8988T (cell line): ENCODE results near the gene ASGR2.
"Not testable (repeated sequence)": the region's sequence is repeated elsewhere in the genome, so short reads cannot be mapped to it uniquely, and the experiment has no call there.

ENCODE experiments used
- DNase-seq: peaks from one replicate; pipeline ENCODE4 v3.0.0; 2011

ASGR2 gene, protein sequence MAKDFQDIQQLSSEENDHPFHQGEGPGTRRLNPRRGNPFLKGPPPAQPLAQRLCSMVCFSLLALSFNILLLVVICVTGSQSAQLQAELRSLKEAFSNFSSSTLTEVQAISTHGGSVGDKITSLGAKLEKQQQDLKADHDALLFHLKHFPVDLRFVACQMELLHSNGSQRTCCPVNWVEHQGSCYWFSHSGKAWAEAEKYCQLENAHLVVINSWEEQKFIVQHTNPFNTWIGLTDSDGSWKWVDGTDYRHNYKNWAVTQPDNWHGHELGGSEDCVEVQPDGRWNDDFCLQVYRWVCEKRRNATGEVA

DNA sequence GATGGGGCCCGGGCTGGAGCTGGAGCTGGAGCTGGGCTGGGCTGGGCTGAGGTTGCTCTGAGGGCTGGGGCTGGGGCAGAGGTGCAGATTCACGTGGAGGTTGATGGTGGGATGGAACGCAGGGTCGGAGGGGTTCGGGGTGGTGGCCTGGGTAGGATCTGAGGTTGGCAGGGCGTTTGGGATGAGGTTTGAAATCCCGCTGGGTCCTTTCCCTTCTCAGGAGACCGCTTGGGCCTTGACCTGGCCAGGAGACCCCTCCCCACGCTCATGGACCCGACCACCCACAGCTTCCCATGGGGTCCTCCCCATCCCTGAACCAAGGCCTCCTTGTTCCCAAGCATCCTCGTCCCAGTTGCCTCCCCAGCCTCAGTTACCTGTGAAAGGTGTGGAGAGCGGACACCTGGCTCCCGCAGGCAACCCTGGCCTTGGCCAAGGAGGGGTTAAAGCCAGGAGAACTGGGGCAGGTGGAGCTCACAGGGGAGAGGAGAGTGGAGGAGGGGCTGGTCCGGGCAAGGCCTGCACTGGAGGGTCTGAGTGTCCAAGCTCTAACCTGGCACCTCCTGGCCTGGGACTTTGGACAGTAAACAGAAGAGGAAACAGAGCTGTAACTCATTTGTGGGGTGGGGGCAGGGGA lies at the start of gene ASGR2:
Gene ASGR2 (minus strand): TSS at position 582 of the 634 bp plus-strand sequence. CDS start 582 bp downstream, outside the sequence.
- no peak for DNase-seq

DNA sequence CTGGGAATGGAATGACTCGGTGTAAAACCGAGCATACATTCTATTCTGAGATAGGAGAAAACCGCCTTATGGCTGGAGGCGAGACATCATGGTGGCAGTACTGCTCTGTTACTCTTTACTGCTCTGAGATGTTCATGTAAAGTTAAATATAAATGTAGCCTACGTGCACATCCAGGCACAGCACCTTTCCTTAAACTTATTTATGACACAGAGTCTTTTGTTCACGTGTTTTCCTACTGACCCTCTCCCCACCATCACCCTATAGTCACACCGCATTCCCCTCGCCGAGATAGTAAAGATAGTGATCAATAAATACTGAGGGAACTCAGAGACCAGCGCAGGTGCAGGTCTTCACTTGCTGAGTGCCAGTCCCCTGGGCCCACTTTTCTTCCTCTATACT lies 44.9 kb upstream of the ASGR2 start:
- DNase-seq, result not testable (repeated sequence)

DNA sequence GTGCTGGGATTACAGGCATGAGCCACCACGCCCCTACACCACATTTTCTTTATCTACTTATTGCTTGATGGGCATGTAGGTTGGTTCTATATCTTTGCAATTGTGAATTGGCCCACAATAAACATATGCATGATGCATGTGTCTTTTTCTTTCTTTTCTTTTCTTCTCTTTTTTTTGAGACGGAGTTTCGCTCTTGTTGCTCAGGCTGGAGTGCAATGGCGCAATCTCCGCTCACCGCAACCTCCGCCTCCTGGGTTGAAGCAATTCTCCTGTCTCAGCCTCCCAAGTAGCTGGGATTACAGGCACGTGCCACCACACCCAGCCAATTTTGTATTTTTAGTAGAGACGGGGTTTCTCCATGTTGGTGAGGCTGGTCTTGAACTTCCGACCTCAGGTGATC lies 43.8 kb upstream of the ASGR2 start:
- not testable (repeated sequence) for DNase-seq

DNA sequence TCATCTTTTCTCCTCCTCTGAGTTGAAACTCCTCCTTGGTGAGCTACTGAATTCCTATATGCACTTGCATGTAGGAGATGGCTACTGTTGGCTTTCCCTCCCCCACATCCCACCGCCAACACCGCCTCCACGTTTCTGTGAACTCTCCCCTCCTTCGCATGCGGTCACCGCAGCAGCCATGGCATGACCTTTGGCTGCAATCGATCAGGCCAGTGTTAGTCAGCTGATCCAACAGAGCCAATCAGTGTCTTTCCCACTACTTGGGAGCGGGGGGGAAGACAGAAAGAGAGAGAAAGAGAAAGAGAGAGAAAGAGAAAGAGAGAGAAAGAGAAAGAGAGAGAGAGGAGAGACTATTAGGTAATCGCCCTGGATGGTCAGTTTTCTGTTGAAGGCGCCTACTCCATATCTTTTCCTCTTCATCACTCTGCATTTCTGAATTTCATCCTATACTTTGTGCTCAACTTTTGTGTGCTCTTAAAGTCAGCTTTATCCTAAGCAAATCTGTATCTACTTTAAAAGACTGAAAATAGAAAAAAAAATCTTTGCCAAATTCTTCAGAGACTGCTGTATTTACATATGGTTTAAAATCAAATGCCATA lies 41.8 kb upstream of the ASGR2 start:
- no peak for DNase-seq

DNA sequence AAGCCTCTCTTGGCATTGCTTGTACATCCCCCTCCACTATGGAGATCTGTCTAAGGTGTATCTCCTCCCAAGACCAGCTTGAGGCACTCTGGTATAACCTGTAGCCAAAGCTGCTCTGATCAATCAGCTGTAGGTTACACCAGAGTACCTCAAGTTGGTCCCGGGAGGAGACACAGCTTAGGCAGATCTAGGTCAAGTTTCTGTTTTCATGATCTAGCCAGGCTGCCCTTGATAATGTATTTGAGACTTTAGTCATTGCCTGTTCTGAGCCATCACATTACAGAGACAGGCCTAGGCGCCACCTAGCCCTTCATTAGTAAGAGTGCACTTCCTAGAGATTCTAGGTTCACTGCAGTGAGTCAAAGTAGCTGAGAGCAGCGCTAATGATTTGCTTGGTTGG lies 33.1 kb upstream of the ASGR2 start:
- no peak for DNase-seq

DNA sequence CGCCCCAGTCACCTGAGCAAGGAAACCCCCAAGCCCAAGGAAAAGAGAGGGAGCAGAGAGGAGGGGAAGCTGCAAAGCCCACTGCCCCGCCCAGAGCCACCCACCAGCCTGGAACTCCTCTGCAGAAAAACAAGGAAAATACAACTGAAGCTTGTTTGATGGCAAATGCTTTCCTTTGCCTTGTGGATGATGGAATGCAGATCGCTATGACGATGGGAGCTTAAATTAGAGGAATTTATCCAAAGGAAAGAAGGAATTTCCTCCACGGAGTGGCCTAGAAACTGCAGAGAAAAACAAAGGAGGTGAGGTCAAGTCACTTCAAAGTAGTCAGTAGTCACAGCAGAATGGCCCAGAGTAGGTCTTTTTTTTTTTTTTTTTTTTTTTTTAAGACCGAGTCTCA lies 31.5 kb upstream of the ASGR2 start:
- DNase-seq, result no peak

DNA sequence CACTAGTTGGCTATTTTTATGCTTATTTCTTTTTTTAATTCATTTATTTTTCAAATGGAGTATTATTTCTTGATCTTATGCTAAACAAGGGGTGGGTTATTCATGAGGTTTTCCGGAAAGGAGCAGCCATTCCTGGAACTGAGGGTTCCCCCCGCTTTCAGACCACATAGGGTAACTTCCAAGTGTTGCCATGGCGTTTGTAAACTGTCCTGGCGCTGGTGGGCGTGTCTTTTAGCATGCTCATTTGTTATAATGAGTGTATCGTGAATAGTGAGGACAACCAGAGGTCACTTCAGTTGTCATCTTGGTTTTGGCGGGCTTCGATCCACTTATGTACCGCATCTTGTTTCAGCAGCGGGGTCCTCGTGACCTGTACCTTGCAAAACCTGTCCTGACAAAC lies 29.6 kb upstream of the ASGR2 start:
- no peak for DNase-seq

DNA sequence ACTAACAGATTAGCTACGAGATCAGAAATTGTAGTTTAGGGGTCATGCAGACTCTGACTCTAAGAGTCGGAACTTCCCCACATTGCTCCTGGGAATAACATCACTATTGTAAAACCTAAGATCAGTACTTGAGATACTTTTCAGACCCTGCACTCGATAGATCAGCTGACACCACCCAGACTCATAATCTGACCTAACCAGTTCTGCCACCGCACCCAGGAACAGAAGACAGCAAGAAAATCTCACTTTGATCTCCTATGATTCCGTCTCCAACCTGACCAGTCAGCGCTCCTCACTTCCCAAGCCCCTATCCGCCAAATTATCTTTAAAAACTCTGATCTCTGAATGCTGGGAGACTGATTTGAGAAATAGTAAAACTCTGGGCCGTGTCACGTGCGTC lies 27.2 kb upstream of the ASGR2 start:
- no peak for DNase-seq

DNA sequence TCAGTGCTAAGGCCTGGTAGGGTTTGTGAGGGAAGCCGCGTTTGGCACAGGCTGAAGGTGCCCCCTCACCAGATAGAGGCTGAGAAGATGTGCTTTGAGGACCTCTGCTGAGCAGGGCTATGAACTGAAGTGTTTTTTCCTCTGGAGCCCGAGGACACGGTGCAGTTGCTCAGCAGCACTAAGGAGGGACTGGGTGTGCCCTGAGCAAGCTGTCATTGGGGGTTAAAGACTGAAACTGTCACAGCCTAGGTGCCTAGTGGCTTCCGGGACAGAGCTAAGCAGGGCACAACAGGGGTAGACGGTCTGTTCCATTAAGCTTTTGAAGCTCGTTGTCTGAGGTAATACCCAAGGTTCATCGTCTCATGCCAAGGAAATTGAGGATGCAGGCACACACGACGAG lies 24.8 kb upstream of the ASGR2 start:
- DNase-seq, result no peak

DNA sequence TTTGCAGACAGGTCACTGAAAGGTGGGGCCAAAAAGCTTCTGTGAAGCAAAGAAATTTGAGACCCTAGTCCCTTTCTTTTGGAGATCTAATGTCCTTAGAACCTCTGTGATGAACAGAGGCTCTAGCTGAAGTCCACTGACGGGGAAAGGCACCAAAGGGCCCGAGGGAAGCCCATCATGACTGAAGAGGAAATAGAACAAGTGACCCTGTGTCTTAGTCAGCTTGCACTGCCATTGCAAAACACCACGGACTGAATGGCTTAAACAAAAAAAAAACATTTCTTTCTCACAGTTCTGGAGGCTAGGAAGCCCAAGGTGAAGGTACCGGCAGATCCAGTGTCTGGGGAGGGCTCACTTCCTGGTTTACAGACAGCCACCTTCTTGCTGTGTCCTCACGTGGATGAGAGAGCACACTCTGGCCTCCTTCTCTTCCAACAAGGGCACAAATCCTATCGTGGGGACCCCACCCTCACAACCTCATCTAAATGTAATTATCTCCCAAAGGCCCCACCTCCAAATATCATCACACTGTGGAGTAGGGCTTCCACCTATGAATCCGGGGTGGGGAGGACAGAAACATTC lies 24.3 kb upstream of the ASGR2 start:
- DNase-seq, result no peak

DNA sequence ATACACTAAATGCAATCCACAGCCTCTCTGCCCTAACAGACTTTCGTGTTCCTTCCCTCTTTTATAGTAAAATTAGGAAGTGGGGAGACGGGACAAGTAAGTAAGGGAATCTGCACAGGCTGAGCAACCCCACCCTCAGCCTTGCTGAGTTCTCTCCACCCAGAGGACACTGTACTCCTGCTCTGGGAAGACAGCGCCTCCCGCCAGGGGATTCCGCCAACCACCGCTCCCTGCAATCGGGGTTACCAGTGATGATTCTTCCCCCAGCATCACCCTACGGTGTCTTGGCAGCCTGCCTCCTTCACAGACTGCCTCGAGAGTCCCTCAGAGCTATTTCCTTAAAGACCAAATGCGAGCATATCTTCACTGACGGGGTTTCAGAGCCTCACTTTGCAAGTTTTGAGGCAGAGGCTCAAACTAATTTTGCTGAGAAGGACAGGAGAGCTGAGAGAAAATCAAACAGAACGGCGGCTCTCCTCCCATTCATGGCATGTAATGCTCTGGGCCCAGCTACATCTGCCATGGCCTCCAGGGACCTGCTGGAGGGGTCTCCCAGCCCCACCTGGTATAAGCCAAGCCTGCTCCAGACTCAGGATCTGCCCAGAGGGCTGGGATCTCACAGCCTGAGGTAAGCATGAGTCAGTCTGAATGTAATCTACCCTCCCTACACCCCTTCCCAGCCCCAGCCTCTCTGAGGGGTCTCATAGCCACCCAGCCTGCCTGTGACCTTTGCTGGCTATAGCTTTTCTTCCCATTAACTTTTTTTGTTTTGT lies 22.7 kb upstream of the ASGR2 start:
- no peak for DNase-seq

DNA sequence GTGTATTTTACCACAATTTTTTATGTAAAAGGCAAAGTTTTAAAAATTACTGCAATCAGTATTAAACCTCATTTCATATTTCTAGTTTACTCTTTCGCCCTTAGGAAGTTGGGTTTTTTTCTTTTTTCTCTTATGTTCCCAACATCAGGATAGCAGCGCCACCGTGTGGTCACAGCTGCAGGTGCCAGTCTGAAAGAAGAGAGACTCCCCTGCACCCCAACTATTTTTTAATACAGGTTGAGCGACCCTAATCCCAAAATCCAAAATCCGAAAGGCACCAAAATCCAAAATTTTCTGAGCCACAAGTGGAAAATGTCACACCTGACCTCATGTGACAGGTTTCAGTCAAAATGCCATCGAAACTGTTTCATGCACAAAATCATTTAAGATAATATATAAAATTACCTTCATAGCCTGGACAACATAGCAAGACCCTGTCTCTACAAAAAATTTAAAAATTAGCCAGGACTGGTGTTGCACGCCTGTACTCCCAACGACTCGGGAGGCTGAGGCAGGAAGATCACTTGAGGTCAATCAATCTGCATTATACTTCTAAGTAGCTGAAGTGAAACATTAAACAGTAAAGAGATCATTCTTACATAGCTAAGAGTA lies 21.8 kb upstream of the ASGR2 start:
- DNase-seq, result no peak

DNA sequence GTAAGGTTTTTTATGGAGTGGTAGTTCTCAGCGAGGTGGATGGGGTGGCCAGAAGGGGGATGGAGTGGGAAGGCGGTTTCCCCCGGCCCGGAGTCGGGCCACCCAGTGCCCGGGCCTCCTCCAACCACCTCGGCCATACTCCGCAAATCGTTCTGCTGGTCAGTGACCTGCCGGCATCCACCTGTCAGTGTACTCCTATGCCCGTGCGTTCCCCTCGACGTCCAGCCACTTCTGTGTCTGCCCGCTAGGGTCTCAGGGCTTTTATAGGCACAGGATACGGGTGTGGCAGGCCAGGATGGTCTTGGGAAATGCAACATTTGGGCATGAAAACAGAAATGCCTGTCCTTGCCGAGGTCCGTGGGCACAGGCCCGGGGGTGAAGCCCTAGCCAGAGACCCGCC lies 19.3 kb upstream of the ASGR2 start:
- no peak for DNase-seq

DNA sequence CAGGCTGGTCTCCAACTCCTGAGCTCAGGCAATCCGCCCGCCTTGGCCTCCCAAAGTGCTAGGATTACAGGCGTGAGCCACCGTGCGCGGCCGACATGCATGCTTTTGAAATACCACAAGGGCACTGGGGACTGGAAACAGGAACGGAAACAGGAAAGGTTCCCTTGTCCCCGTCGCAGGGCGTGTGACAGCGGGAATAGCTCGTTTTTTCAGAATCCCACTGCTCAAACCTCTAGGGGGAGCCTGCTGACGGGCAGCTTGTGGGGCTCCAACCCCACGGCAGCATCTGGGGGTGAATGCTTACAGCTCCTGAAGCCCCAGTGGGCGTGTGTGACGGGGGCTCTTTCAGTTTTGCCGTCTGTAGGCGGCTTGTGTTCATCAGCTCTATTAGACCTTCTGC lies 18.8 kb upstream of the ASGR2 start:
- DNase-seq, result no peak

DNA sequence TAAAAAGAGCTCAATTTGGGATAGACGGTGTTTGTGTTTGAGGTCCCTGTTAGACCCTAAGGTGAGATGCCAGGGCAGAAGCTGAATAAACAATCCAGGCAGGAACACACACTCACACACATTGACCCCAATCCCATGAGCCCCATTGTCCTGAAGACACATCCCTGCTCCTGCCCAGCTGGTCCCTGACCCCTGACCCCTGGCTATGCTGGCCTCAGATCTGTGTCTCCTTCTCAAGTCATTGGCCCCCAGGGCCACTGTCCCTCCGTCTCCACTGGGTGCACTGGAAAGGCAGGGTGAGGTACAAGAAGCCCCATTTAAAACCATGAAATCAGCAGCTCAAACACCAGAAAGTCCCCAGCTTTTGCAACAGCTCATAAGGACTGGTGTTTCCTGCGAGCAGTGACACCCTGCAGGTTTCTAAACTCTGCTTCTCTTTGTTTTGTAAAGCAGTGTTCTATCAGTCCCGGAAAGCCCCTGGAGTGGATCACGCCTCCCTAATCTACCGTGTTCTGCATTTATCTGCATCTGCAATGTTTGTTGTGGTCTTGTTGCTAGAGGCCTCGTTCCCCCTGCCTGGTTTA lies 18.0 kb upstream of the ASGR2 start:
- DNase-seq, result no peak

DNA sequence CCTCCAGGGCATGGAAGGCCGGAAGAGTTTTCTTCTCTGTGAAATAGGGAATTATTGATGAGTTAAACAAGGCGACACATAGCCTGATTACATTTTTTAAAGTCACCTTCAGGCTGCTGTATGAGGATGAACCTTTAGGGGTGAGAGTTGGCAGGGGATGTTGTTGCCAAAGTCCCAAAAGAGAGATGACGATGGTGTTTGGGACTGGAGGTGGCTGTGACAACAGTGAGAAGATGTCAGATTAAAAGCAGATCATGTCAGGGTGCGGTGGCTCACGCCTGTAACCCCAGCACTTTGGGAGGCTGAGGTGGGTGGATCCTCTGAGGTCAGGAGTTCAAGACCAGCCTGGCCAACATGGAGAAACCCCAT lies 16.8 kb upstream of the ASGR2 start:
- DNase-seq, result no peak

DNA sequence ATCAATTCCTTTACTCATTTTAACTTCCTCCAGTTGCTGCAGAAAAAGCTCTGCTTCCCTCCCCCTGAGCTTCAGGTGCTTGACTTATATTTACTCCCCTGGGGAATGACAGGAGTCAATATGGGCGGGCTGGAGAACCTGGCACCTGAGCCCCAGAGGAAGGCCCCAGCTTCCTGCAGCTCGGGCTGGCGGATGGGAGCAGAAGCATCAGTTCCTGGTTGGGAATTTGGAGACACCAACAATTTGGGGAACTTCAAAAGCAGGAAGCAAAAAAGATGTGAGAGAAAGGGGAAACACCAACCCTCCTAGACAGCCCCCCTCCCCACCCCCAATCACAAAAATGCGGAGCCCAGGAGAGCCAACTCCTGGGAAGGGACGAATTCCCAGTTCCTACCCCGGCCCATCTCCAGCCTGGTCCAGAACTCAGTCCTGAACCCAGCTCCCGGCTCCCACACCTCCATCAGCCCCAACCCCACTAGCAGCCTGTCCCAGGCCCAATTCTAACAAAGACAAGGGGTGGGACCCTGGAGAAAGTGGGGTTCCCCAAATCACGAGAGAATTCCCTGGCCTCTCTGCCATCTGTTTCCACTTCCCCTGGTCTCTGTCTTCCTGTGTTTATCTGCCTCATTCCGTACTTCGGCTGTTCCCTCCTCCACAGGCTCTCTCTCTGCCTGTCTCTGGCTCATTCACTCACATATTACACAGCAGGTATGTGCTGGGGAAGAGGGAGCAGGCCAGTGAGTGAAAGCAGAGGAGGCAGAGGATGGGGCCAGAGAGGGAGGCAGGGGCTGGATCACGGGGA lies 16.2 kb upstream of the ASGR2 start:
- no peak for DNase-seq

DNA sequence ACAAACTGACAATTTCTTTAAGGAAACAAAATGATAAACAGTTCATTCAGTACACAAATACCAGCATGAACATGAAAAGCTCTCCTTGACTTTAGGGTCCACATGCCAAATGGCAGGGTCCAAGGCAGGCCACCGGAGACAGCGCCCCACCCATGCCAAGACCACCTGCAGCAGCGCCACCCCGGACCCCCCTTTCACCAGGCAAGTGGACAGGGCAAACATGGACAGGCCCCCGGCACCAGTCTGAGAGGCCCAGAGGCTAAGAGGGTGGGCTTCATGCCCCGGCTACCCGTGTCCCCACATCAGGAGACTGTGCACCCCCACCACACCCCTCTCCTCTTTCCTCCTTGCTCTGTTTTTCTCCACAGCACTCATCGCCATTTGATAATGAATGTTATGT lies 14.7 kb upstream of the ASGR2 start:
- DNase-seq, result no peak

DNA sequence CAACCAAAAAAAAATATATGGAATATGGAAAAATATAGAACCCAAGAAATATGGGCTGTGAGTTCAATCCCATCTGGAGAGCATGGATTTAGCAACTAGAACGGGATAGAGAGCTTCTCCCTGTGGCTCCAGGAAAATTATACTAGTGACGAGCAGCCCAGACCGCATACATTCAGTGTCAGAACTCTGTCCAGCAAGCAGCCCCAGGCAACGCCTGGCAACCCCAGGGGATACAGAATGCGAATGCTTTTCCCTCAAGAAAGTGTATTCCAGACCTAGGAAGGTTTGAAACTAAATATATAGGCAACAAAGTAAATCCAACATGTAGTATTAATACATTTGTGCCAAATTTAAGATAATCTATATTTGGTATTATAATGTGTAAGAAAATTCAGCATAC lies 13.5 kb upstream of the ASGR2 start:
- DNase-seq, result no peak

DNA sequence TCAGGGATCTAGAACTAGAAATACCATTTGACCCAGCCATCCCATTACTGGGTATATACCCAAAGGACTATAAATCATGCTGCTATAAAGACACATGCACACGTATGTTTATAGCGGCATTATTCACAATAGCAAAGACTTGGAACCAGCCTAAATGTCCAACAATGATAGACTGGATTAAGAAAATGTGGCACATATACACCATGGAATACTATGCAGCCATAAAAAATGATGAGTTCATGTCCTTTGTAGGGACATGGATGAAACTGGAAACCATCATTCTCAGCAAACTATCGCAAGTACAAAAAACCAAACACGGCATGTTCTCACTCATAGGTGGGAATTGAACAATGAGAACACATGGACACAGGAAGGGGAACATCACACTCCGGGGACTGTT lies 12.9 kb upstream of the ASGR2 start:
- DNase-seq, result not testable (repeated sequence)

DNA sequence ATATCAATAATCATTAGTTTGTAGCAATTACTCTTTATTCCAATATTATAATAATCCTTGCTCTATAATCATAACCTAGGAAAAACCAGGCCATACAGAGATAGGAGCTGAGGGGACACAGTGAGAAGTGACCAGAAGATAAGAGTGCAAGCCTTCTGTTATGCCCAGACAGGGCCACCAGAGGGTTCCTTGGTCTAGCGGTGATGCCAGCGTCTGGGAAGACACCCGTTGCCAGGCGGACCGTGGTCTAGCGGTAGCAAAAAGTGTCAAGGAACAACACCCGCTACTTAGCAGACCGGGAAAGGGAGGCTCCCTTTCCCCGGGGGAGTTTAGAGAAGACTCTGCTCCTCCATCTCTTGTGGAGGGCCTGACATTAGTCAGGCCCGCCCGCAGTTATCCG lies 11.8 kb upstream of the ASGR2 start:
- not testable (repeated sequence) for DNase-seq

DNA sequence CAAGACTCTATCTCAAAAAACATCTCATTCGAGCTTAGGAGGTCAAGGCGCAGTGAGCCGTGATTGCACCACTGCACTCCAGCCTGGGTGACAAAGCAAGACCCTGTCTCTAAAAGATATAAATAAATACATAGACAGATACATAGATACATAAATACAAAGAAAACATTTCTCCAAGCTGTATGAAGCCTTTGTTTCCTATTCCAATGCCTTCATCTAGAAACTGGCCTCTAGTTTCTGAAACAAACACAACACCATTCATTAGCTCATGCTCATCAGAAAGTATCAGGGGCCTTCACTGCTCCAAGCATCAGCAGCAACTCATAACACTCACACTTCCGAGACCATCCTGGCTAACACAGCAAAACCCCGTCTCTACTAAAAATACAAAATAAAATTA lies 10.3 kb upstream of the ASGR2 start:
- no peak for DNase-seq
